Neural crest cell (in vitro differentiated cells): Measurements from ENCODE around the gene MPZL1. TPM values are rescaled to one million over a fixed set of nuclear protein-coding genes. Genes with fewer than 3 reads are reported as not detected.

Experiments used
- DNase-seq: peaks from one replicate; pipeline ENCODE4 v3.0.0; 2021; ENCODE audit warnings: low read depth, mixed read lengths, low spot score
- H3K27ac Mint-ChIP-seq: one replicate; pipeline ENCODE4 v1.8.0; 2021; ENCODE audit warnings: mild to moderate bottlenecking, mixed read lengths; ENCODE audit not compliant: unreplicated experiment
- H3K27me3 Mint-ChIP-seq: 2 replicates; pipeline ENCODE4 v1.8.0; 2021; ENCODE audit warnings: low read depth, mild to moderate bottlenecking, mixed read lengths
- H3K36me3 Mint-ChIP-seq: 2 replicates; pipeline ENCODE4 v1.8.0; 2021; ENCODE audit warnings: low read depth, mild to moderate bottlenecking, mixed read lengths
- H3K4me1 Mint-ChIP-seq: 2 replicates; pipeline ENCODE4 v1.8.0; 2021; ENCODE audit warnings: mixed read lengths
- H3K4me3 Mint-ChIP-seq: one replicate; pipeline ENCODE4 v1.8.0; 2021; ENCODE audit warnings: mild to moderate bottlenecking, mixed read lengths
- H3K9me3 Mint-ChIP-seq: 2 replicates; pipeline ENCODE4 v1.8.0; 2021; ENCODE audit warnings: mixed read lengths
- CTCF ChIP-seq: fragments of 200-600 bp; sonication (generic); conservative IDR thresholded peaks from 2 replicates; pipeline ENCODE4 v1.5.0; 2021; ENCODE audit warnings: antibody characterized with exemption, mild to moderate bottlenecking
- total RNA-seq: library from RNA; stranded (reverse); gene quantifications from 2 replicates; pipeline ENCODE4 v1.2.1, GENCODE V29; 2021

The MPZL1 gene
- total RNA-seq, 1 donor from 2014 or later, result 114 TPM

GRCh38 chr1:167774710-167775109, 52.9 kb downstream of the MPZL1 start:
- peaks cover 2% of the 10 kb centered on the region for H3K9me3 Mint-ChIP-seq
- no peaks in the 10 kb centered on the region for H3K27me3 Mint-ChIP-seq
- no peak overlapping the region for H3K27ac Mint-ChIP-seq
- no peak for DNase-seq
- no peak overlapping the region for H3K4me3 Mint-ChIP-seq
- TF ChIP-seq CTCF, result no peak
- H3K4me1 Mint-ChIP-seq, result no peaks in the 10 kb centered on the region
- peaks cover 56% of the 10 kb centered on the region for H3K36me3 Mint-ChIP-seq

GRCh38 chr1:167775178-167775577, 53.4 kb downstream of the MPZL1 start:
- TF ChIP-seq CTCF, result no peak
- H3K4me3 Mint-ChIP-seq, result no peak overlapping the region
- H3K4me1 Mint-ChIP-seq, result no peaks in the 10 kb centered on the region
- peak overlapping the region; percentile 46 for H3K27ac Mint-ChIP-seq
- peaks cover 56% of the 10 kb centered on the region for H3K36me3 Mint-ChIP-seq
- peaks cover 2% of the 10 kb centered on the region for H3K9me3 Mint-ChIP-seq
- H3K27me3 Mint-ChIP-seq, result no peaks in the 10 kb centered on the region
- no peak for DNase-seq

GRCh38 chr1:167776151-167776550, 54.4 kb downstream of the MPZL1 start:
- TF ChIP-seq CTCF, result no peak
- H3K27ac Mint-ChIP-seq, result no peak overlapping the region

GRCh38 chr1:167776616-167777268, 55.0 kb downstream of the MPZL1 start:
- Mint-ChIP-seq H3K4me1 (no peaks in the 10 kb centered on the region), H3K36me3 (peaks cover 61% of the 10 kb centered on the region), H3K9me3 (peaks cover 11% of the 10 kb centered on the region), H3K4me3 (no peak overlapping the region), H3K27me3 (no peaks in the 10 kb centered on the region), H3K27ac (no peak overlapping the region)
- no peak for DNase-seq
- TF ChIP-seq CTCF, result no peak

More at GRCh38 chr1:167776151-167776550, 54.4 kb downstream of the MPZL1 start:
- peaks cover 60% of the 10 kb centered on the region for H3K36me3 Mint-ChIP-seq
- peaks cover 9% of the 10 kb centered on the region for H3K9me3 Mint-ChIP-seq
- no peaks in the 10 kb centered on the region for H3K4me1 Mint-ChIP-seq
- no peak overlapping the region for H3K4me3 Mint-ChIP-seq
- H3K27me3 Mint-ChIP-seq, result no peaks in the 10 kb centered on the region
- no peak for DNase-seq

GRCh38 chr1:167777269-167777650, 55.5 kb downstream of the MPZL1 start:
- DNase-seq, result no peak
- Mint-ChIP-seq H3K27me3 (no peaks in the 10 kb centered on the region), H3K4me1 (no peaks in the 10 kb centered on the region), H3K9me3 (peaks cover 11% of the 10 kb centered on the region), H3K4me3 (no peak overlapping the region), H3K27ac (no peak overlapping the region), H3K36me3 (peaks cover 59% of the 10 kb centered on the region)
- no peak for TF ChIP-seq CTCF
